Measurements from ENCODE around the gene CHRM3.

- TF ChIP-seq CTCF (IDR thresholded peaks at IDR 0.05) (no peak), POLR2A (IDR thresholded peaks at IDR 0.05) (no peak)
These were observed 47.8 kb downstream of the CHRM3 start for GRCh38 chr1:239434181-239434580.
